Activated naive CD8-positive, alpha-beta T cell treated with anti-CD3 and anti-CD28 coated beads, Interleukin-2, amount 50 U/mL, for 24 hours (primary cell): ENCODE results near the gene MBNL2.
"Not testable (repeated sequence)": the region's sequence is repeated elsewhere in the genome, so short reads cannot be mapped to it uniquely, and the experiment has no call there.

Source experiments
- ATAC-seq: fragments of 150-1000 bp; cut with Tn5 transposase; one replicate; pipeline ENCODE4 v1.10.0; 2021
- DNase-seq: peaks from one replicate; pipeline ENCODE4 v3.0.0; 2021
- H3K27ac Mint-ChIP-seq: one replicate; pipeline ENCODE4 v1.8.0; 2021; ENCODE audit warnings: mild to moderate bottlenecking, mixed read lengths
- H3K27me3 Mint-ChIP-seq: one replicate; pipeline ENCODE4 v1.8.0; 2021; ENCODE audit warnings: mixed read lengths
- H3K36me3 Mint-ChIP-seq: one replicate; pipeline ENCODE4 v1.8.0; 2021; ENCODE audit warnings: low read depth, mixed read lengths
- H3K4me1 Mint-ChIP-seq: one replicate; pipeline ENCODE4 v1.8.0; 2021; ENCODE audit warnings: mixed read lengths
- H3K4me3 Mint-ChIP-seq: one replicate; pipeline ENCODE4 v1.8.0; 2021; ENCODE audit warnings: mild to moderate bottlenecking, moderate library complexity, mixed read lengths
- H3K9me3 Mint-ChIP-seq: one replicate; pipeline ENCODE4 v1.8.0; 2021; ENCODE audit warnings: mixed read lengths

The MBNL2 gene

GRCh38 chr13:97344265-97345175 is 122.4 kb downstream of the MBNL2 start:
- no peak overlapping the region for H3K27ac Mint-ChIP-seq

GRCh38 chr13:97346097-97346496 is 124.0 kb downstream of the MBNL2 start:
- H3K36me3 Mint-ChIP-seq: peaks cover 20% of the 10 kb centered on the region
- no peak overlapping the region for H3K4me3 Mint-ChIP-seq
- no peaks in the 10 kb centered on the region for H3K4me1 Mint-ChIP-seq
- no peak overlapping the region for H3K27ac Mint-ChIP-seq
- DNase-seq (no peak), ATAC-seq (no peak)
- no peaks in the 10 kb centered on the region for H3K9me3 Mint-ChIP-seq
- H3K27me3 Mint-ChIP-seq: no peaks in the 10 kb centered on the region

More at GRCh38 chr13:97344265-97345175, 122.4 kb downstream of the MBNL2 start:
- no peak overlapping the region for H3K4me3 Mint-ChIP-seq
- H3K9me3 Mint-ChIP-seq: no peaks in the 10 kb centered on the region
- H3K27me3 Mint-ChIP-seq: no peaks in the 10 kb centered on the region
- H3K4me1 Mint-ChIP-seq: peaks cover 3% of the 10 kb centered on the region
- peaks cover 12% of the 10 kb centered on the region for H3K36me3 Mint-ChIP-seq
- ATAC-seq: peak; percentile 75
- DNase-seq: peak; percentile 46

- no peaks in the 10 kb centered on the region for H3K9me3 Mint-ChIP-seq
- H3K27me3 Mint-ChIP-seq: no peaks in the 10 kb centered on the region
- H3K4me3 Mint-ChIP-seq: no peak overlapping the region
- peaks cover 20% of the 10 kb centered on the region for H3K36me3 Mint-ChIP-seq
- no peaks in the 10 kb centered on the region for H3K4me1 Mint-ChIP-seq
- no peak for ATAC-seq
- H3K27ac Mint-ChIP-seq: no peak overlapping the region
- DNase-seq: no peak
Observed at GRCh38 chr13:97346561-97347254, 124.6 kb downstream of the MBNL2 start.

GRCh38 chr13:97347255-97347932 is 125.3 kb downstream of the MBNL2 start:
- DNase-seq: no peak
- Mint-ChIP-seq H3K4me1 (no peaks in the 10 kb centered on the region), H3K27ac (no peak overlapping the region), H3K4me3 (no peak overlapping the region), H3K36me3 (peaks cover 20% of the 10 kb centered on the region), H3K27me3 (no peaks in the 10 kb centered on the region), H3K9me3 (no peaks in the 10 kb centered on the region)
- ATAC-seq: no peak

DNA sequence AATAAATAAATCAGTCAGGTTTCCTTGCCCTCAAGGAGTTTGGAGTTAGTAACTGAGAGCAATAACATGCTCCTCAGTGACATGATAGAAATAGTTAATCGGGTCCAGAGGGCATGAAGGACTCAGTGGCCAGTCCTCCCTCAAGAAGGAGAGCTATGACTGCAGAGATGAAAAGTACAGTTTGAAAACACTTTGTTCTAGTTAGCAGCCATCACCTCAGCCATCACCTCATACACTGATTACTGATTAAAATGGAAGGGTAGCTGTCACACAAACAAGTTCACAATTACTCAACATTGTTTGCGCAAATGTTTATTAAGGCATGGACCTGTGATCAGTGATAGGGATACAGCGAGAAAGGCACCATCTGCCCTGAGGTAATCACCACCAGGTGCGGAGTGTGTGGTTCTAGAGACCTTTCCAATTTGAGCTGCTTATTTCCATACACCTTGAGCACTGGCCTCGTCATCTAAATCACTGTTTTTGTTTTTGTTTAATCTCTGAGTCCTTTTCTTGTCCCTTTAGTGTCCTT is 126.5 kb downstream of the MBNL2 start:
- DNase-seq: no peak
- H3K9me3 Mint-ChIP-seq: no peaks in the 10 kb centered on the region
- H3K27ac Mint-ChIP-seq: no peak overlapping the region
- no peak for ATAC-seq
- H3K4me1 Mint-ChIP-seq: no peaks in the 10 kb centered on the region
- H3K36me3 Mint-ChIP-seq: peaks cover 15% of the 10 kb centered on the region
- no peaks in the 10 kb centered on the region for H3K27me3 Mint-ChIP-seq
- H3K4me3 Mint-ChIP-seq: no peak overlapping the region

GRCh38 chr13:97352012-97352411 is 129.9 kb downstream of the MBNL2 start:
- not testable (repeated sequence) for H3K4me1 Mint-ChIP-seq, DNase-seq, H3K4me3 Mint-ChIP-seq, H3K9me3 Mint-ChIP-seq, H3K27me3 Mint-ChIP-seq, ATAC-seq, H3K27ac Mint-ChIP-seq
- H3K36me3 Mint-ChIP-seq: peaks cover 13% of the 10 kb centered on the region

GRCh38 chr13:97352815-97353214 is 130.7 kb downstream of the MBNL2 start:
- H3K27me3 Mint-ChIP-seq: no peaks in the 10 kb centered on the region
- no peak for ATAC-seq
- H3K4me3 Mint-ChIP-seq: no peak overlapping the region
- H3K27ac Mint-ChIP-seq: no peak overlapping the region
- no peak for DNase-seq
- no peaks in the 10 kb centered on the region for H3K9me3 Mint-ChIP-seq
- H3K36me3 Mint-ChIP-seq: peaks cover 13% of the 10 kb centered on the region
- no peaks in the 10 kb centered on the region for H3K4me1 Mint-ChIP-seq

DNA sequence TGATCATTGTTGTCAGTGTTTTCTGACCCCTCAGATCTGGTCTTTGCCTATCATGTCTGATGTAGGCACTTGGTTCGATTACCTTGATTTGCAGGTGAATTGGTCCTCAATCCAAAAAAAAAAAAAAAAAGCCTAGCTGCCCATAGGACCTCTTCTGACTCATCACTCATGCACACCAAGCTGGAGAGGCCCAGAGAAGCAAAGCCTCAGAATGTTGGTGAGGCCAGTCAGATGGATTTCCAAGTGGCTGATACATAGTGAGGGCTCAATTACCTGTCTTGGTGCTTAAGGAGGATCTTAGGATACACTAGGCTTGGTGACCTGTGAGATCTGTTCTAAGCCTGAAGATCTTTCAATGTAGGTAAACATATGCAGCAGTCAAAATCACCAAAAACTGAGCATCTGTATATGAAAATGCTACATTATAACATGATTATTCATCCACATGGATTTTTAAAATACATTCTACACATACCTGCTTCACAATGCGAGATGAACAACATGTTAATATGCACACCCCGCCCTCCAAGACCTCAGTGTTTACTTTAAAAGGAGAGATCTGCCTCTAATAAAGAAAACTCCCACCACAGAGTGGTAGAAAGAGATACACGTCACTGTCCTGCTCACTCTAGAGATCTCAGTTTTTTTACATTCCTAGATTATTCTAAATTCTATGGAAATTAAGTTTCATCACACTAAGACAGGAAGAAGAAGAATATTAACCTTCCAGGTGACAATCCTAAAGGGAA is 132.0 kb downstream of the MBNL2 start:
- Mint-ChIP-seq H3K36me3 (peaks cover 12% of the 10 kb centered on the region), H3K27ac (peak overlapping the region; percentile 3), H3K4me1 (no peaks in the 10 kb centered on the region), H3K9me3 (no peaks in the 10 kb centered on the region), H3K4me3 (no peak overlapping the region), H3K27me3 (no peaks in the 10 kb centered on the region)
- DNase-seq (no peak), ATAC-seq (no peak)

DNA sequence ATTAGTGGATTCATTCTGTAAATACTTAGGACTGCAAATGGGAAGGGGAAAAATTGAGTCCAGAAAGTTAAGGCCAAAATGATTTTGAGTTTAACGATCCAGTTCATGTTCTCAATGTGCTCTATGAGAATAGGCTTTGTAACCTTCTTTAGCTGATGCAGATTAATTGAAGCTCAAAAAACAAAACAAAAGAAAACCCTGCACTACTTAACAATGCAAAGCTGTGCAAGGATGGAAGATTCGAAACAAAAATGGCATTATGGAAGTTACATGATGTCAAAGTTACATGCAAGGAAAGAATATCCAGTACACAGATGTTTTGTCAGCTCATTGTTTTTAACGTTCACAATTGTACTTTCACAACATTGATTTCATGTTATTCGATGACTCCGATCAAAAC is 132.7 kb downstream of the MBNL2 start:
- peaks cover 7% of the 10 kb centered on the region for H3K36me3 Mint-ChIP-seq
- DNase-seq: no peak
- no peaks in the 10 kb centered on the region for H3K9me3 Mint-ChIP-seq
- no peaks in the 10 kb centered on the region for H3K4me1 Mint-ChIP-seq
- H3K4me3 Mint-ChIP-seq: no peak overlapping the region
- no peaks in the 10 kb centered on the region for H3K27me3 Mint-ChIP-seq
- no peak for ATAC-seq
- H3K27ac Mint-ChIP-seq: no peak overlapping the region

- Mint-ChIP-seq H3K4me1 (no peaks in the 10 kb centered on the region), H3K27ac (no peak overlapping the region), H3K9me3 (no peaks in the 10 kb centered on the region), H3K36me3 (peaks cover 9% of the 10 kb centered on the region), H3K4me3 (no peak overlapping the region), H3K27me3 (no peaks in the 10 kb centered on the region)
- ATAC-seq: no peak
- DNase-seq: no peak
Observed at GRCh38 chr13:97356592-97356991, 134.5 kb downstream of the MBNL2 start.

DNA sequence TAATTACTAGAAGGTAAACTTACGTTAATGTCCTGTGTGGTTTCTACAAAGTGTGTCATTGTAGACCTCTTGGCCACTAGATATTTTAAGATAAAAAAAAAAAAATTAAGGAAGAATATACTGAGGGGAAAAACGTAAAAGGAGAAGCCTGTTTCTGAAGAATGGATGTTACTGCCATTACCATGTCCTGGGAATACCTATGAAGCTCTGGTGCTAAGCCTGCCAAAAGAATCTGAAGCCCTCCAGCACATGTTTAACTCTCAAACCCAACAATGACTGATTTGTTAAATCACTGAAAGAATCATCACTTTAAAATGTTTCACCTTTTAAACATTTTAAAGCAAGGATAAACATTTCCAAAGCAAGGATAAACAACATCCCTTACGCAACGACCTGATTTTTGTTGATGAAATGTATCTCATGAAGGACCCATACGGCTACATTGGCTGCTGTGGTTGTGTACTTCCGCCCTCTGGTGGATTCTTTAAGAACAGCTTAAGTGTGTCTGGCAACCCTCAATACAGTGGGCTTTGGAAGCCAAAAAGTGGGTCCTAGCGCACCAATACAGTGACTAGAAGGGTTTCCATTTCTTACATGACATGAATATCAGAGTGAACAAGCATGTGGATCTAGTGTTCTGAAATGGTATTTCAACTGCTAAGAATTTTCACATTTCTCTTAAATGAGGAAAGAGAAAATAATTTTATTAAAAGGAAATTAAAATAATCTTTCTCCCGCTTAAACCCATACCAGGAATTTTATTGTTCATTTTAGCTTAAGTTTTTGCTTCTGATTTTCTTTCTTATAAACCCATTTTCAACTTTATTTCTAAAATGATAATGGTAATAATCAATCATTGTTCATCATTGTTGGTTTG is 137.3 kb downstream of the MBNL2 start:
- H3K9me3 Mint-ChIP-seq: no peaks in the 10 kb centered on the region
- no peaks in the 10 kb centered on the region for H3K4me1 Mint-ChIP-seq
- no peak overlapping the region for H3K4me3 Mint-ChIP-seq
- H3K36me3 Mint-ChIP-seq: peaks cover 9% of the 10 kb centered on the region
- no peaks in the 10 kb centered on the region for H3K27me3 Mint-ChIP-seq
- DNase-seq (peak; percentile 33), ATAC-seq (peak; percentile 84)
- no peak overlapping the region for H3K27ac Mint-ChIP-seq

- Mint-ChIP-seq H3K27ac (no peak overlapping the region), H3K9me3 (no peaks in the 10 kb centered on the region), H3K27me3 (no peaks in the 10 kb centered on the region), H3K4me1 (peaks cover 6% of the 10 kb centered on the region), H3K36me3 (peaks cover 9% of the 10 kb centered on the region), H3K4me3 (no peak overlapping the region)
- ATAC-seq (no peak), DNase-seq (no peak)
Observed at GRCh38 chr13:97360610-97361009, 138.5 kb downstream of the MBNL2 start.

GRCh38 chr13:97364031-97364430 is 141.9 kb downstream of the MBNL2 start:
- H3K9me3 Mint-ChIP-seq: no peaks in the 10 kb centered on the region
- H3K27ac Mint-ChIP-seq: no peak overlapping the region
- no peaks in the 10 kb centered on the region for H3K27me3 Mint-ChIP-seq
- peaks cover 18% of the 10 kb centered on the region for H3K36me3 Mint-ChIP-seq
- no peak overlapping the region for H3K4me3 Mint-ChIP-seq
- peaks cover 13% of the 10 kb centered on the region for H3K4me1 Mint-ChIP-seq
- no peak for DNase-seq
- no peak for ATAC-seq
